ACC112 (cell line): ENCODE results near the gene MAPK9.

Source experiments
- H2AFZ ChIP-seq: fragments of 200-600 bp; sonication (generic); one replicate; pipeline ENCODE4 v1.6.0; 2017; ENCODE audit warnings: antibody characterized with exemption, low read length; ENCODE audit not compliant: unreplicated experiment
- H3K27ac ChIP-seq: fragments of 200-600 bp; sonication (generic); 2 replicates; pipeline ENCODE4 v1.5.1; 2014; ENCODE audit warnings: low read depth, mild to moderate bottlenecking, antibody characterized with exemption, low read length, moderate library complexity
- H3K27me3 ChIP-seq: fragments of 200-600 bp; sonication (generic); 2 replicates; pipeline ENCODE4 v1.6.1; 2014; ENCODE audit warnings: mild to moderate bottlenecking, antibody characterized with exemption, low read length, moderate library complexity, mixed read lengths; ENCODE audit not compliant: insufficient read depth
- H3K36me3 ChIP-seq: fragments of 200-600 bp; sonication (generic); 2 replicates; pipeline ENCODE4 v1.6.1; 2016; ENCODE audit warnings: mild to moderate bottlenecking, antibody characterized with exemption, low read length, moderate library complexity, mixed read lengths; ENCODE audit not compliant: insufficient read depth
- H3K4me1 ChIP-seq: fragments of 200-600 bp; sonication (generic); one replicate; pipeline ENCODE4 v1.6.1; 2016; ENCODE audit warnings: low read length, mixed read lengths; ENCODE audit not compliant: insufficient read depth, unreplicated experiment, control insufficient read depth
- H3K4me3 ChIP-seq: fragments of 200-600 bp; sonication (generic); 2 replicates; pipeline ENCODE4 v1.5.1; 2014; ENCODE audit warnings: mild to moderate bottlenecking, low read depth, low read length
- H3K79me2 ChIP-seq: fragments of 200-600 bp; sonication (generic); one replicate; pipeline ENCODE4 v1.6.0; 2016; ENCODE audit warnings: low read length; ENCODE audit not compliant: control insufficient read depth, unreplicated experiment, insufficient read depth

The MAPK9 gene

GRCh38 chr5:180205916-180206315, 86.0 kb downstream of the MAPK9 start:
- Histone ChIP-seq H3K27me3 (peaks cover 38% of the 10 kb centered on the region), H3K27ac (no peak overlapping the region), H3K4me3 (no peak overlapping the region), H3K4me1 (no peaks in the 10 kb centered on the region), H3K36me3 (no peaks in the 10 kb centered on the region), H2AFZ (no peak overlapping the region), H3K79me2 (no peaks in the 10 kb centered on the region)

- no peaks in the 10 kb centered on the region for H3K79me2 ChIP-seq
- no peaks in the 10 kb centered on the region for H3K36me3 ChIP-seq
- no peak overlapping the region for H2AFZ ChIP-seq
- H3K27me3 ChIP-seq, result peaks cover 25% of the 10 kb centered on the region
- no peaks in the 10 kb centered on the region for H3K4me1 ChIP-seq
- no peak overlapping the region for H3K4me3 ChIP-seq
- H3K27ac ChIP-seq, result no peak overlapping the region
These were observed 87.5 kb downstream of the MAPK9 start for GRCh38 chr5:180204276-180204819.

GRCh38 chr5:180202939-180203573, 88.8 kb downstream of the MAPK9 start:
- Histone ChIP-seq H3K4me3 (no peak overlapping the region), H2AFZ (no peak overlapping the region)

GRCh38 chr5:180201051-180201987, 90.6 kb downstream of the MAPK9 start:
- H3K36me3 ChIP-seq, result no peaks in the 10 kb centered on the region
- no peaks in the 10 kb centered on the region for H3K4me1 ChIP-seq
- no peaks in the 10 kb centered on the region for H3K79me2 ChIP-seq
- H3K4me3 ChIP-seq, result no peak overlapping the region
- H2AFZ ChIP-seq, result no peak overlapping the region
- H3K27ac ChIP-seq, result no peak overlapping the region
- peaks cover 19% of the 10 kb centered on the region for H3K27me3 ChIP-seq

More at GRCh38 chr5:180202939-180203573, 88.8 kb downstream of the MAPK9 start:
- no peaks in the 10 kb centered on the region for H3K36me3 ChIP-seq
- no peak overlapping the region for H3K27ac ChIP-seq
- H3K79me2 ChIP-seq, result no peaks in the 10 kb centered on the region
- peaks cover 29% of the 10 kb centered on the region for H3K27me3 ChIP-seq
- H3K4me1 ChIP-seq, result no peaks in the 10 kb centered on the region

- no peaks in the 10 kb centered on the region for H3K36me3 ChIP-seq
- no peaks in the 10 kb centered on the region for H3K4me1 ChIP-seq
- peaks cover 18% of the 10 kb centered on the region for H3K27me3 ChIP-seq
- no peak overlapping the region for H3K27ac ChIP-seq
- no peak overlapping the region for H2AFZ ChIP-seq
- no peaks in the 10 kb centered on the region for H3K79me2 ChIP-seq
- no peak overlapping the region for H3K4me3 ChIP-seq
These were observed 92.5 kb downstream of the MAPK9 start for GRCh38 chr5:180199390-180199789.

GRCh38 chr5:180198208-180198607, 93.7 kb downstream of the MAPK9 start:
- no peaks in the 10 kb centered on the region for H3K79me2 ChIP-seq
- H3K27ac ChIP-seq, result no peak overlapping the region
- H3K4me3 ChIP-seq, result no peak overlapping the region
- peaks cover 18% of the 10 kb centered on the region for H3K27me3 ChIP-seq
- no peaks in the 10 kb centered on the region for H3K36me3 ChIP-seq
- no peak overlapping the region for H2AFZ ChIP-seq
- no peaks in the 10 kb centered on the region for H3K4me1 ChIP-seq

- peaks cover 18% of the 10 kb centered on the region for H3K27me3 ChIP-seq
- no peaks in the 10 kb centered on the region for H3K4me1 ChIP-seq
- no peaks in the 10 kb centered on the region for H3K79me2 ChIP-seq
- no peak overlapping the region for H3K27ac ChIP-seq
- H3K36me3 ChIP-seq, result no peaks in the 10 kb centered on the region
- no peak overlapping the region for H3K4me3 ChIP-seq
- H2AFZ ChIP-seq, result no peak overlapping the region
These were observed 94.7 kb downstream of the MAPK9 start for GRCh38 chr5:180197016-180197702.

GRCh38 chr5:180194410-180195345, 97.2 kb downstream of the MAPK9 start:
- Histone ChIP-seq H3K4me3 (no peak overlapping the region), H3K27me3 (peaks cover 18% of the 10 kb centered on the region), H3K27ac (no peak overlapping the region), H2AFZ (no peak overlapping the region), H3K4me1 (no peaks in the 10 kb centered on the region), H3K79me2 (no peaks in the 10 kb centered on the region), H3K36me3 (no peaks in the 10 kb centered on the region)

GRCh38 chr5:180193749-180194375, 98.0 kb downstream of the MAPK9 start:
- Histone ChIP-seq H3K27ac (no peak overlapping the region), H3K27me3 (peaks cover 19% of the 10 kb centered on the region), H2AFZ (no peak overlapping the region), H3K4me1 (no peaks in the 10 kb centered on the region), H3K79me2 (no peaks in the 10 kb centered on the region), H3K4me3 (no peak overlapping the region), H3K36me3 (no peaks in the 10 kb centered on the region)
